ENCODE measurements around the gene ZNF467.

Gene ZNF467

GRCh38 chr7:149806726-149807125 is 33.3 kb upstream of the ZNF467 start:
- no peak for DNase-seq (ENCODE audit: low read depth)

GRCh38 chr7:149804106-149804505 is 30.7 kb upstream of the ZNF467 start:
- DNase-seq (ENCODE audit: low read depth): no peak

- no peak for DNase-seq (ENCODE audit: low read depth)
Observed at GRCh38 chr7:149803551-149804074, 30.2 kb upstream of the ZNF467 start.

GRCh38 chr7:149802966-149803365 is 29.6 kb upstream of the ZNF467 start:
- no peak for DNase-seq (ENCODE audit: low read depth)

- DNase-seq (ENCODE audit: low read depth): no peak
Observed at GRCh38 chr7:149801816-149802215, 28.4 kb upstream of the ZNF467 start.

- no peak for DNase-seq (ENCODE audit: low read depth)
Observed at GRCh38 chr7:149801002-149801566, 27.7 kb upstream of the ZNF467 start.

GRCh38 chr7:149800169-149800555 is 26.8 kb upstream of the ZNF467 start:
- no peak for DNase-seq (ENCODE audit: low read depth)

GRCh38 chr7:149799397-149800168 is 26.2 kb upstream of the ZNF467 start:
- no peak for DNase-seq (ENCODE audit: low read depth)

- DNase-seq (ENCODE audit: low read depth): no peak
Observed at GRCh38 chr7:149797771-149798170, 24.4 kb upstream of the ZNF467 start.

GRCh38 chr7:149796287-149796860 is 23.0 kb upstream of the ZNF467 start:
- no peak for DNase-seq (ENCODE audit: low read depth)

GRCh38 chr7:149795126-149795525 is 21.7 kb upstream of the ZNF467 start:
- DNase-seq (ENCODE audit: low read depth): no peak

GRCh38 chr7:149794661-149795060 is 21.3 kb upstream of the ZNF467 start:
- no peak for DNase-seq (ENCODE audit: low read depth)

GRCh38 chr7:149793261-149793660 is 19.9 kb upstream of the ZNF467 start:
- DNase-seq (ENCODE audit: low read depth): no peak

- no peak for DNase-seq (ENCODE audit: low read depth)
Observed at GRCh38 chr7:149792220-149792595, 18.8 kb upstream of the ZNF467 start.

- DNase-seq (ENCODE audit: low read depth): no peak
Observed at GRCh38 chr7:149791411-149792219, 18.2 kb upstream of the ZNF467 start.

GRCh38 chr7:149790754-149791360 is 17.5 kb upstream of the ZNF467 start:
- DNase-seq (ENCODE audit: low read depth): no peak

- no peak for DNase-seq (ENCODE audit: low read depth)
Observed at GRCh38 chr7:149790146-149790548, 16.8 kb upstream of the ZNF467 start.

- DNase-seq (ENCODE audit: low read depth): no peak
Observed at GRCh38 chr7:149789101-149789500, 15.7 kb upstream of the ZNF467 start.

GRCh38 chr7:149788300-149788851 is 15.0 kb upstream of the ZNF467 start:
- no peak for DNase-seq (ENCODE audit: low read depth)

GRCh38 chr7:149787428-149788299 is 14.3 kb upstream of the ZNF467 start:
- no peak for DNase-seq (ENCODE audit: low read depth)

- DNase-seq (ENCODE audit: low read depth): no peak
Observed at GRCh38 chr7:149785983-149786382, 12.6 kb upstream of the ZNF467 start.
